ACC112 (cell line): ENCODE data around the gene TANGO2.
A peak's percentile ranks its signal among the peaks of the same experiment; 100 is the strongest.

Source experiments
- H2AFZ ChIP-seq: fragments of 200-600 bp; sonication (generic); one replicate; pipeline ENCODE4 v1.6.0; 2017; ENCODE audit warnings: antibody characterized with exemption, low read length; ENCODE audit not compliant: unreplicated experiment
- H3K27ac ChIP-seq: fragments of 200-600 bp; sonication (generic); 2 replicates; pipeline ENCODE4 v1.5.1; 2014; ENCODE audit warnings: low read depth, mild to moderate bottlenecking, antibody characterized with exemption, low read length, moderate library complexity
- H3K27me3 ChIP-seq: fragments of 200-600 bp; sonication (generic); 2 replicates; pipeline ENCODE4 v1.6.1; 2014; ENCODE audit warnings: mild to moderate bottlenecking, antibody characterized with exemption, low read length, moderate library complexity, mixed read lengths; ENCODE audit not compliant: insufficient read depth
- H3K36me3 ChIP-seq: fragments of 200-600 bp; sonication (generic); 2 replicates; pipeline ENCODE4 v1.6.1; 2016; ENCODE audit warnings: mild to moderate bottlenecking, antibody characterized with exemption, low read length, moderate library complexity, mixed read lengths; ENCODE audit not compliant: insufficient read depth
- H3K4me1 ChIP-seq: fragments of 200-600 bp; sonication (generic); one replicate; pipeline ENCODE4 v1.6.1; 2016; ENCODE audit warnings: low read length, mixed read lengths; ENCODE audit not compliant: insufficient read depth, unreplicated experiment, control insufficient read depth
- H3K4me3 ChIP-seq: fragments of 200-600 bp; sonication (generic); 2 replicates; pipeline ENCODE4 v1.5.1; 2014; ENCODE audit warnings: mild to moderate bottlenecking, low read depth, low read length
- H3K79me2 ChIP-seq: fragments of 200-600 bp; sonication (generic); one replicate; pipeline ENCODE4 v1.6.0; 2016; ENCODE audit warnings: low read length; ENCODE audit not compliant: control insufficient read depth, unreplicated experiment, insufficient read depth

The TANGO2 gene

GRCh38 chr22:20076627-20077172 lies 55.8 kb downstream of the TANGO2 start:
- Histone ChIP-seq H3K36me3 (no peaks in the 10 kb centered on the region), H3K4me1 (no peaks in the 10 kb centered on the region), H3K79me2 (peaks cover 14% of the 10 kb centered on the region), H3K4me3 (no peak overlapping the region), H2AFZ (no peak overlapping the region), H3K27ac (no peak overlapping the region), H3K27me3 (no peaks in the 10 kb centered on the region)

GRCh38 chr22:20079745-20080444 lies 59.0 kb downstream of the TANGO2 start, which contains the start of gene DGCR8:
TSS of gene DGCR8 (plus strand) at chr22:20080241. CDS start at chr22:20085964, 5,723 bp downstream.
- Histone ChIP-seq H3K4me3 (peak within 1 kb of the TSS; percentile 97), H3K27ac (peak within 1 kb of the TSS; percentile 84), H3K4me1 (peaks cover 3% of the 10 kb centered on the region), H3K36me3 (no peaks in the 10 kb centered on the region), H2AFZ (peak within 1 kb of the TSS; percentile 12), H3K79me2 (peaks cover 45% of the 10 kb centered on the region), H3K27me3 (no peaks in the 10 kb centered on the region)

GRCh38 chr22:20080445-20080775 lies 59.5 kb downstream of the TANGO2 start:
- H3K36me3 ChIP-seq = no peaks in the 10 kb centered on the region
- peaks cover 3% of the 10 kb centered on the region for H3K4me1 ChIP-seq
- peaks cover 50% of the 10 kb centered on the region for H3K79me2 ChIP-seq
- H3K27ac ChIP-seq = peak overlapping the region; percentile 84
- peak overlapping the region; percentile 97 for H3K4me3 ChIP-seq
- H2AFZ ChIP-seq = no peak overlapping the region
- no peaks in the 10 kb centered on the region for H3K27me3 ChIP-seq

- peak overlapping the region; percentile 97 for H3K4me3 ChIP-seq
- H3K27me3 ChIP-seq = no peaks in the 10 kb centered on the region
- peak overlapping the region; percentile 84 for H3K27ac ChIP-seq
- peaks cover 3% of the 10 kb centered on the region for H3K4me1 ChIP-seq
- no peak overlapping the region for H2AFZ ChIP-seq
- no peaks in the 10 kb centered on the region for H3K36me3 ChIP-seq
- peaks cover 56% of the 10 kb centered on the region for H3K79me2 ChIP-seq
Observed at GRCh38 chr22:20080776-20081654, 60.1 kb downstream of the TANGO2 start.

- peaks cover 70% of the 10 kb centered on the region for H3K79me2 ChIP-seq
- H3K27me3 ChIP-seq = no peaks in the 10 kb centered on the region
- H3K27ac ChIP-seq = no peak overlapping the region
- no peak overlapping the region for H3K4me3 ChIP-seq
- H3K4me1 ChIP-seq = peaks cover 3% of the 10 kb centered on the region
- no peak overlapping the region for H2AFZ ChIP-seq
- no peaks in the 10 kb centered on the region for H3K36me3 ChIP-seq
Observed at GRCh38 chr22:20083157-20083890, 62.4 kb downstream of the TANGO2 start.

- Histone ChIP-seq H2AFZ (no peak overlapping the region), H3K27me3 (no peaks in the 10 kb centered on the region), H3K27ac (no peak overlapping the region), H3K79me2 (peaks cover 70% of the 10 kb centered on the region), H3K36me3 (no peaks in the 10 kb centered on the region), H3K4me3 (no peak overlapping the region), H3K4me1 (peaks cover 3% of the 10 kb centered on the region)
Observed at GRCh38 chr22:20083891-20084546, 63.1 kb downstream of the TANGO2 start.

GRCh38 chr22:20084547-20085413 lies 63.9 kb downstream of the TANGO2 start:
- Histone ChIP-seq H3K4me3 (no peak overlapping the region), H3K27ac (no peak overlapping the region), H3K79me2 (peaks cover 70% of the 10 kb centered on the region), H3K4me1 (peaks cover 3% of the 10 kb centered on the region), H3K36me3 (no peaks in the 10 kb centered on the region), H2AFZ (no peak overlapping the region), H3K27me3 (no peaks in the 10 kb centered on the region)

- H3K79me2 ChIP-seq = peaks cover 66% of the 10 kb centered on the region
- no peak overlapping the region for H3K27ac ChIP-seq
- no peaks in the 10 kb centered on the region for H3K27me3 ChIP-seq
- peaks cover 3% of the 10 kb centered on the region for H3K4me1 ChIP-seq
- no peak overlapping the region for H3K4me3 ChIP-seq
- no peak overlapping the region for H2AFZ ChIP-seq
- H3K36me3 ChIP-seq = peaks cover 1% of the 10 kb centered on the region; the same call in 1 of the 2 replicates
Observed at GRCh38 chr22:20085651-20086050, 64.7 kb downstream of the TANGO2 start.

GRCh38 chr22:20086101-20086599 lies 65.2 kb downstream of the TANGO2 start:
- H3K4me1 ChIP-seq = peaks cover 3% of the 10 kb centered on the region
- H2AFZ ChIP-seq = no peak overlapping the region
- H3K79me2 ChIP-seq = peaks cover 62% of the 10 kb centered on the region
- peaks cover 5% of the 10 kb centered on the region; the same call in 1 of the 2 replicates for H3K36me3 ChIP-seq
- H3K4me3 ChIP-seq = no peak overlapping the region
- H3K27ac ChIP-seq = no peak overlapping the region
- no peaks in the 10 kb centered on the region for H3K27me3 ChIP-seq
